Activated CD8-positive, alpha-beta T cell treated with anti-CD3 and anti-CD28 coated beads, Interleukin-2, amount 10 ng/mL, durations not matched to agents 7 days and 5 days (primary cell): ENCODE results near the gene RNU1-3. TPM values are rescaled to one million over a fixed set of nuclear protein-coding genes. Genes with fewer than 3 reads are reported as not detected.
"Not testable (repeated sequence)": the region's sequence is repeated elsewhere in the genome, so short reads cannot be mapped to it uniquely, and the experiment has no call there.

Experiments used
- ATAC-seq: fragments of 150-1000 bp; cut with Tn5 transposase; one replicate; pipeline ENCODE4 v1.10.0; 2021; ENCODE audit warnings: moderate library complexity
- CTCF ChIA-PET: fragments of 350-600 bp; sonication (Branson Sonifier 250); formaldehyde crosslinking; loops from one replicate; lab custom pipeline; 2021; ENCODE audit warnings: antibody characterized with exemption; lab: Charles Lee
- POLR2A ChIA-PET: fragments of 350-600 bp; sonication (Branson Sonifier 250); formaldehyde crosslinking; loops from one replicate; lab custom pipeline; 2021; ENCODE audit warnings: antibody characterized with exemption; lab: Charles Lee
- DNase-seq: peaks from one replicate; pipeline ENCODE4 v3.0.0-alpha.2; 2020
- H3K27ac Mint-ChIP-seq: one replicate; pipeline ENCODE4 v1.8.0; 2021; ENCODE audit warnings: mild to moderate bottlenecking, mixed read lengths
- H3K27me3 Mint-ChIP-seq: one replicate; pipeline ENCODE4 v1.8.0; 2021; ENCODE audit warnings: low read depth, mixed read lengths
- H3K36me3 Mint-ChIP-seq: one replicate; pipeline ENCODE4 v1.8.0; 2021; ENCODE audit warnings: low read depth, mixed read lengths
- H3K4me1 Mint-ChIP-seq: one replicate; pipeline ENCODE4 v1.8.0; 2021; ENCODE audit warnings: low read depth, mixed read lengths
- H3K4me3 Mint-ChIP-seq: one replicate; pipeline ENCODE4 v1.8.0; 2021; ENCODE audit warnings: mild to moderate bottlenecking, mixed read lengths
- H3K9me3 Mint-ChIP-seq: one replicate; pipeline ENCODE4 v1.8.0; 2022; ENCODE audit warnings: mixed read lengths; ENCODE audit not compliant: insufficient read depth
- total RNA-seq, 2 experiments: library from RNA; stranded (reverse); gene quantifications; one replicate each; pipeline ENCODE4 v1.2.3, GENCODE V29; 2021

Gene RNU1-3
- total RNA-seq, 2 experiments from 2014 or later: 1,730 to 2,232 TPM

DNA sequence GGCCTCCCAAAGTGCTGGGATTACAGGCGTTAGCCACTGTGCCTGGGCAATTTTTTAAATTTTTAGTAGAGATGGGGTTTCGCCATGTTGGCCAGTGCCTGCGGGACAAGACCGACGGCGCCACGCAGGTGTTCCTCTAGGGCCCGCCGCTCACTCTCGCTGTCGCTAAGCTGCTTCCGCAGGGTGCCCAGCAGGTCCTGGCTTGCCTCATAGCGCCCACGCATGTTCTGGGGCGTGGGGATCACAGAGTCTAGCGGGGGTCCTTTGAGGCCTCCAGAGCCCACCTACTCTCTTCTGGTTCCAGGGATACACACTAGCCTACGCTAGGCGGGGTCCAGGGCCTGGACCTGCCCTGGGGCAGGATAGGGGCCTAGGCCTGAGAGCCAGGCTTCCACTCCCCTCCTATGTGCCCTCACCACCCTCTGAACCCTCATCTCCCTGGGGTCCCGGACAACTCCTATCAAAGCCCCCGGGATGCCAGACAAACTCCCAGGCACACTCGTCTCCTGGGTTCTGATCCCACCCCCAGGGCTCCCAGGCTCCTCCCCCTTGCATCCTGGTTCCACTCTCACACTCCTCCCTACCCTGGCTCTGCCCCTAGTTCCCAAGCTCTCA, 36.7 kb downstream of the RNU1-3 start:
- not testable (repeated sequence) for H3K27ac Mint-ChIP-seq, H3K4me1 Mint-ChIP-seq, H3K27me3 Mint-ChIP-seq, H3K9me3 Mint-ChIP-seq, H3K4me3 Mint-ChIP-seq, ATAC-seq, DNase-seq
- ChIA-PET CTCF (interaction anchor here (0.7 kb wide), 1 partner anchor 16 kb away, joined by 3 read pairs; no protein-coding TSS in a partner anchor), POLR2A (interaction anchor here (0.6 kb wide), 1 partner anchor 590 kb away, joined by 3 read pairs; no protein-coding TSS in a partner anchor)
- peaks cover 34% of the 10 kb centered on the region for H3K36me3 Mint-ChIP-seq

DNA sequence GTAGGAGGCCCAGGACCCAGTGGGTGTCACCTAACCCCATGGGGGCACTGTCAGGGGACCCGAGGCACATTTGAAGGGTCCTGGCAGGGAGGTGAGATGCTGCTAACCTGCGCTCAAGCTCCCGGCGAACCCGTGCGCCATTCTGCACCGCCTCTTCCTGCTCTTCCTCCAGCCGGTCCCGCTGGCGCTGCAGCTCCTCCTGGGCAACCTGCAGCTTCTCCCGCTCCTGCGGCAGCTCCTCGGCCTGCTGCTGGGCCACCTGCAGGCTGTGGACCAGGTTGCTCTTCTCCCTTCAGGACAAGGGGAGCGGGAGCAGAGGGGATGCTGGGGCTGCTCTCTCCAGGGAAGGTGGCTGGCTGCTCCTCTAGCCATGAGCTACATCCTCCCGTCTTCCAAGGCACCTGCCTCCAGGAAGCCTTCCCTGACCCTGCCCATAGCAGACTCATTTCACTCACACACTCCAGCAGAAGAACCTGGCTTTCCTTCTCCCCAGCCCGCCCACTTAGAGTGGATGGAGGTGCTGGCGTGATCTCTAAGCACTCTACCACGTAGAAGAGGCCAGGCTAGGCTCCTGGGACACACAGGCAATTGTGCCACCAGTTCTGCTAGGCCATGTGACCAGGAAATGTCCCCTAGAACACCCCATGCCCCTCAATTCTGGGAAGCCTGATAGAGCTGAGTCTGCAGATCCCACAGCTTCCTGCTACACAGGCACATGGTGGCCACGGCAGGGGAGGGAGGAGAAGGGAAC, 38.2 kb downstream of the RNU1-3 start:
- no peak for ATAC-seq
- H3K27ac Mint-ChIP-seq: no peak overlapping the region
- H3K36me3 Mint-ChIP-seq: peaks cover 28% of the 10 kb centered on the region
- H3K27me3 Mint-ChIP-seq: no peaks in the 10 kb centered on the region
- DNase-seq: no peak
- POLR2A ChIA-PET: interaction anchor here (0.6 kb wide), 1 partner anchor 252 kb away, joined by 3 read pairs; no protein-coding TSS in a partner anchor
- CTCF ChIA-PET: no interaction called here
- H3K9me3 Mint-ChIP-seq: no peaks in the 10 kb centered on the region
- H3K4me1 Mint-ChIP-seq: peaks cover 8% of the 10 kb centered on the region
- no peak overlapping the region for H3K4me3 Mint-ChIP-seq

DNA sequence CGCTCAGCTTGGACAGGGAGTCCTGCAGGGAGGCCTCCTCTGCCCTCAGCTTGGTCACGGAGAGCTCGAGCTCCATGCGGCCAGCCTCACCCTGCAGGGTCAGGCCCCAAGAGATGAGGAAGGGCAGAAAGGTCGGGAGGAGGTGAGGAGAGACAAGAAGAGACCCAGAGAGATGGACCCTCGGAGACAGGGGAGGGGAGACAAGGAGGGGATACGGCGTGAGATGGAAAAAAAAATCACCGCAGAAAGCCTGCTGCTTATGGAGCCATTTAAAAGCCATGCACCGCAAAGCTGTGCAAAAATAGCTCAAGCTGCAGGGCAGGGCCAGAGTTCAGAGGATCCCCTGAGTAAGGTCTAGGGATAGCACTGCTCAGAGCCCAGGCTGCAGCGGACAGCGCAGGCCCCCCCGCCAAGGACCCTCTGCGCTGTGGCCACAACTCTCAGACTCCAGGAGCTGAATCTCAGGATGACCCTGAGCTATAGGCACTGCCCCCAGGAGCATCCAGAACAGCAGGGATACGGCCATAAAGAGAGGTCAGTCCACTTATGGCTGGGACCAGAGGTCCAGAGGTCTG, 40.3 kb downstream of the RNU1-3 start:
- not testable (repeated sequence) for H3K9me3 Mint-ChIP-seq, DNase-seq, H3K4me1 Mint-ChIP-seq, H3K4me3 Mint-ChIP-seq, H3K27ac Mint-ChIP-seq, ATAC-seq, H3K27me3 Mint-ChIP-seq
- peaks cover 23% of the 10 kb centered on the region for H3K36me3 Mint-ChIP-seq
- ChIA-PET POLR2A (interaction anchor here (0.7 kb wide), 1 partner anchor 273 kb away, joined by 3 read pairs; no protein-coding TSS in a partner anchor), CTCF (interaction anchor here (2.2 kb wide), 1 partner anchor 17 kb away, joined by 13 read pairs; no protein-coding TSS in a partner anchor)

DNA sequence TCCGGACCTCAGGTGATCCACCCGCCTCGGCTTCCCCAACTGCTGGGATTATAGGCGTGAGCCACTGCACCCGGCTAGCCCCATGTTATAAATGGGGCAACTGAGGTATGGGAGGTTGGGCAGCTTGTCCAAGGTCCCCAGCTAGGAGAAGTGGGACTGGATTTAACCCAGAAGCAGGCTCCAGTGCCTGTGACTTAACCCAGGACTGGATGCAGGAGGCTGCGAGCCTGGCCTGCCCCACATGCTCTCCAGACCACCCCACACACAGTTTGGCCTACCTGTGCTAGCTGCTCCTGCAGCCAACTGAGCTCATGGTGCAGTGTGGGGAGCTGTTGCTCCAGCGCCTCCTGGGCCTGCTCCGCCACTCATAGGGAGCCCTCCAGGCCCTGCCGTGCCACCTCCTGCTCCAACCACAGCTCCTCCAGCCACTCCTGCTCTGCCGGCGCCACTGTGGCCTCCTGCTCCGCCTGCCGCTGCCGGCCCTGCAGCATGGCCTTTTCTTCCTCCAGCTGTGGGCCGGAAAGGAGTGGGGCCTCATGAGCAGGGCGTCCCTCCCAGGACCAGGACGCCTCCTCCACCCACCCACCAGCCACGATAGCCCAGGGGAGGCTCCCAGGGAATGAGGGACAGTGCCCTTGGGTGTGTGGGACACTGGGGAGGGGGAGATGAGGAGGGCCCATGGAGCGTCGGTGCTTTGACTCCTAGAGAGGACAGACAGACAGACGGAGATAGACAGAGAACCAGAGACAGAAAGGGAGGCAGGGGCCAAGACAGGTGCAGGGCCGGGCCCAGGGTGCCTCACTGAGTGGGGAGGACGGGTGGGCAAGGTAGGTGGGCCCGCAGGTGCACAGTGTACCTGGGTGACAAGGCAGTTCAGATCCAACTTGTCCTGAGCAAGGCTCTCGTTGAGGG, 41.0 kb downstream of the RNU1-3 start:
- peaks cover 8% of the 10 kb centered on the region for H3K4me1 Mint-ChIP-seq
- H3K27ac Mint-ChIP-seq: no peak overlapping the region
- H3K27me3 Mint-ChIP-seq: no peaks in the 10 kb centered on the region
- ChIA-PET POLR2A (interaction anchor here (1.1 kb wide), 1 partner anchor 19 kb away, joined by 4 read pairs; no protein-coding TSS in a partner anchor), CTCF (interaction anchor here (1.2 to 2.2 kb wide), 6 partner anchors 9 to 327 kb away, joined by 3 to 13 read pairs (median 6); no protein-coding TSS in a partner anchor)
- no peaks in the 10 kb centered on the region for H3K9me3 Mint-ChIP-seq
- no peak overlapping the region for H3K4me3 Mint-ChIP-seq
- ATAC-seq (no peak), DNase-seq (no peak)
- peaks cover 19% of the 10 kb centered on the region for H3K36me3 Mint-ChIP-seq

DNA sequence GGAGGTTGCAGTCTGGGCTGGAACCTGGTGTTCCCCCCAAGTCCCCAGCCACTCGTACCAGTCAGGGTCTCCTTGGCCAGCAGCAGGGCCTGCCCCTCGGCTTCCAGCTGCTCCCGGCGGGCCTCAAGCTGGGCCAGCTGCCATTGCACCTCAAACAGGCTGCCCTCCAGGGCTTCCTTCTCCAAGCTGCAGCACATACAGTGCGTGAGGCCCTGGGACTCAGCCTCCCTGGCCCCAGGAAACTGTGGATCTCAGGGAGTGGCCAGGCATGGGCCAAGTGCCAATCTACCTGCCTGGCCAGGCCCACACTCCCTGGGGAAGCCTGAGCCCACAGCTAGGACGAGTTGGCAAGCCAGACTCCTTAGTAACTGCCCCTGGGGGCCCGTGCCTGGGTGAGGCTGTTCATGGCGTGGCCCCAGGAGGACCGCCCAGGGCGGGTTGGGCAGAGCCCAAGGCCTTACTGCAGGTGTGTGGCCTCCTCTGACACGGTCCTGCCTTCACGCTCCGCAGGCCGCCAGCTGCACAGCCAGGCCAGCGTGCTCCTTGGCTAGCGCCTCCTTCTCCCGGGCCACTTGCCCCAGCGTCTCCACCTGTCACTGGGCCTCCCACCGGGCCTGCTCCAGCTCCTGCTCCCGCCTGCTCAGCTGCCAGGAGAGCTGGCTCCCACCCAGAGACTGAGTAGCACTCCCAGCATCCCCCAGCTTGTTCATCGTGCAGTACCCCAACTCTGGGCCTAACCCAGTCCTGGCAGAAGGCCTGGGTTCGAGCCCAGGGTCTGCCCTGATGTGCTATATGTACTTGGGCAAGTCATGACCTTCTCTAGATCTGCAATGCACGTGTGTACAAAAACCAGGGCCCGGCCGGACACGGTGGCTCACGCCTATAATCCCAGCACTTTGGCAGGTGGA, 42.7 kb downstream of the RNU1-3 start:
- not testable (repeated sequence) for H3K27me3 Mint-ChIP-seq, H3K4me1 Mint-ChIP-seq, H3K27ac Mint-ChIP-seq, H3K36me3 Mint-ChIP-seq, H3K4me3 Mint-ChIP-seq, H3K9me3 Mint-ChIP-seq, DNase-seq, ATAC-seq
- ChIA-PET POLR2A (interaction anchor here (0.8 kb wide), 1 partner anchor 272 kb away, joined by 3 read pairs; the partner anchor contains the start of gene RNU1-2), CTCF (interaction anchor here (0.7 to 3.4 kb wide), 9 partner anchors 8 to 328 kb away, joined by 3 to 13 read pairs (median 5); no protein-coding TSS in a partner anchor)

DNA sequence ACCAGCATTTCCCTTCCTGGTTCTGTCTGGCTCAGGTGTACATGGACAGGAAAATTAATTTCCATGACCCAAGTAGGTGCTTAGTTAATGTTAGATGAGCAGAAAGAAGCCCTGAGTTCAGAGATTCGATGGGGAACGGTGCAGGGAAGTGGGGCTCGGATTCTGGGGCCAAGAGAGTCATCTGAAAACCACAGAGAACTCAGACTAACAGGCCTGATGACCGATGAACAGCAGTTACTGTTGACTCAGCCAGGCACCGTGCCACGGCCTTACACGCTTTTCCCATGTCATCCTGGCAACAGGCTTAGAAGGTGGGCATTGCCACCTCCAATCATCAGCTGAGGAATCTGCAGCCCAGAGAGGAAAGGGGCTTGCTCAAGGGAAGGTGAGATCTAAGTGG, 43.4 kb downstream of the RNU1-3 start:
- H3K9me3 Mint-ChIP-seq, H3K27ac Mint-ChIP-seq, H3K36me3 Mint-ChIP-seq, DNase-seq, H3K4me3 Mint-ChIP-seq, H3K4me1 Mint-ChIP-seq, H3K27me3 Mint-ChIP-seq, POLR2A ChIA-PET, ATAC-seq: not testable (repeated sequence)
- CTCF ChIA-PET: interaction anchor here (3.4 kb wide), 1 partner anchor 21 kb away, joined by 13 read pairs; no protein-coding TSS in a partner anchor

DNA sequence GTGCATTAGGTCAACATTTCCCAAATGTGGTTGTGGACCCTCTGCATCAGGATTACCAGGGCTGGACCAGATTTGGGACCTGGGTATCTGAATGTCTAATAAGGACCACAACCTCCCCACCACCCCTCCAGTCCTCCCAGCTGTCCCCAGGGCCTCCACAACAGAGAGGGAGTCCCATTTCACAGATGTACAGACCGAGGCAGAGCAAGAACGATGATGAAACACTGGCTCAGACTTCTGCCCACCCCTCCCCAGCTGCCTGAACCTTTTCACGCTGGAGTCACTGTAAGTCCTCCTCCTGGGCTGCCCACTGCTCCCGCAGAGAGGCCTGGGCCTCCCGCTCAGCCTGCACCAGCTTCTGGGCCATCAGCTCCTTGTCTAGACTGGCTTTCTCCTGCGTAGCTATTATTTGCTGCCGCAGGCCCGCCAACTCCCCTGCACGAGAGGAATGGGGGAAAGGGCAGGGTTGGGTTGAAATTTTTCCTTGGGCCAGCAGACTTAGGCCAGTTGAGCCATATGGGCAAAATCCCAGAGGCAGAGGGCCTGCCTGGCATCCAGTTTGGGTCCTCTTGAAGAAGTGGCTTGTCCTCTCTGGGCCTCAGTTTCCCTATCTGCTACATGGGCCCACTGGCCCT, 45.0 kb downstream of the RNU1-3 start:
- H3K9me3 Mint-ChIP-seq, H3K36me3 Mint-ChIP-seq, H3K27me3 Mint-ChIP-seq, H3K27ac Mint-ChIP-seq, H3K4me3 Mint-ChIP-seq, ATAC-seq, DNase-seq, H3K4me1 Mint-ChIP-seq, POLR2A ChIA-PET: not testable (repeated sequence)
- CTCF ChIA-PET: interaction anchor here (0.9 to 3.4 kb wide), 6 partner anchors 10 to 340 kb away, joined by 3 to 14 read pairs (median 7); no protein-coding TSS in a partner anchor

DNA sequence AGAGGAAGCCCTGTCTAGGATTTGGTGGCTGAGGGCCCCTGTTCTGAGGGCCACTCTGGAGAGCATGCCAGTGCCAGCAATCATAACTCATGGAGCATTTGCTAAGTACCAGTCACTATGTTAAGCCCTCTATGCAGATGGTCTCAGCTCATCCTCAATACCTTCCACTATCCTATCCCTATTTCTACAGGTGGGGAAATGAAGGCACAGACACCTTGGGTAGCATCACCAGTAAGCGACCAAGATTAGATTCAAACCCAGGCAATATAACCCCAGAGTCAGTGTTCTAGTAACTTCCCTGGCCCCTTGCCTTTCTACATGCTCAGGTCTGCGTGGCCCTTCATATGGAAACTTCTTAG, 45.5 kb downstream of the RNU1-3 start:
- CTCF ChIA-PET: interaction anchor here (0.7 to 3.4 kb wide), 13 partner anchors 9 to 425 kb away, joined by 3 to 15 read pairs (median 5); no protein-coding TSS in a partner anchor

DNA sequence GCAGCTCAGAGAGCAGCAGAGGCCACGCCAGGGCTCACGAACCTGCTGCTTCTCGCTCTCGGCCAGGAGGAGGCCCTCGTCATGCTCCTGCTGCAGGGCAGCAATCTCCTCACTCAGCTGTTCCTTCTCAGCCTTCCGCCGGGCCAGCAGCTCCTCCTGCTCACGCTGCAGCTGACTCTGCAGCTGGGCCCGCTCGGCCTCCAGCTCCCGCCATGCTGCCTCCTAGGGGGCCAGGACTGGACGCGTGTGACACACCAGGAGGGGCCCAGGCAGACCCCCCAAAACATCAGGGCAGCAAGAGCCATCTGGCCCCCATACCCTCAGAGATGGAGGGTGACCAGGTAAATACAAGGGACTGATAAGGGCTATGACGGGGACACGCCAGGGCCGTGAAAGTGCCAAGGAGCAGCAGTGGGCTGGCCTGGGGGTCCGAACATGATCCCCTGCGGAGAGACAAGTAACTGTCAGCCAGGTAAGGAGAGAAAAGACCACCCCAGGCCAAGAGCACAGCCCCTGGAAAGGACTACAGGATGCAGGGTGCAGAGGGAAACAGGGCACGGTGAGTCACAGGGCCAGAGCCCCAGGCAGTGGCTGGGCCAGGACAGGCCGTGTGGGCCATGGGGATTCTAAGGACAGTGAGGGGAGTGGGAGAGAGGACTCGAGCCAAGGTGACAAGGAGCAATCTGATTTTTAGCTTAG, 46.8 kb downstream of the RNU1-3 start:
- H3K9me3 Mint-ChIP-seq, POLR2A ChIA-PET, H3K4me1 Mint-ChIP-seq, H3K36me3 Mint-ChIP-seq, H3K27me3 Mint-ChIP-seq, DNase-seq, ATAC-seq, H3K4me3 Mint-ChIP-seq, H3K27ac Mint-ChIP-seq: not testable (repeated sequence)
- CTCF ChIA-PET: interaction anchor here (0.8 to 2.9 kb wide), 5 partner anchors 8 to 426 kb away, joined by 3 to 14 read pairs (median 5); no protein-coding TSS in a partner anchor

More for the DNA sequence above, 45.5 kb downstream of the RNU1-3 start:
- H3K27ac Mint-ChIP-seq: no peak overlapping the region
- no peak for DNase-seq
- H3K4me1 Mint-ChIP-seq: no peaks in the 10 kb centered on the region
- no peaks in the 10 kb centered on the region for H3K27me3 Mint-ChIP-seq
- H3K4me3 Mint-ChIP-seq: no peak overlapping the region
- H3K36me3 Mint-ChIP-seq: peaks cover 4% of the 10 kb centered on the region
- no peak for ATAC-seq
- H3K9me3 Mint-ChIP-seq: no peaks in the 10 kb centered on the region
- POLR2A ChIA-PET: interaction anchor here (1.0 kb wide), 1 partner anchor 180 kb away, joined by 4 read pairs; the partner anchor contains the start of gene NECAP2
